Nephron progenitor cell (in vitro differentiated cells): Measurements from ENCODE around the gene RNF38.
"Not testable (repeated sequence)": the region's sequence is repeated elsewhere in the genome, so short reads cannot be mapped to it uniquely, and the experiment has no call there.

ENCODE experiments used
- DNase-seq: peaks from one replicate; pipeline ENCODE4 v3.0.0; 2021
- H3K27ac Mint-ChIP-seq: 2 replicates; pipeline ENCODE4 v1.8.0; 2021; ENCODE audit warnings: mild to moderate bottlenecking, moderate library complexity, mixed read lengths
- H3K27me3 Mint-ChIP-seq: 2 replicates; pipeline ENCODE4 v1.8.0; 2021; ENCODE audit warnings: mild to moderate bottlenecking, low read depth, mixed read lengths; ENCODE audit not compliant: poor library complexity
- H3K36me3 Mint-ChIP-seq: 2 replicates; pipeline ENCODE4 v1.8.0; 2021; ENCODE audit warnings: low read depth, mixed read lengths
- H3K4me1 Mint-ChIP-seq: 2 replicates; pipeline ENCODE4 v1.8.0; 2021; ENCODE audit warnings: mixed read lengths
- H3K4me3 Mint-ChIP-seq: 2 replicates; pipeline ENCODE4 v1.8.0; 2021; ENCODE audit warnings: mild to moderate bottlenecking, moderate library complexity, mixed read lengths
- H3K9me3 Mint-ChIP-seq: 2 replicates; pipeline ENCODE4 v1.8.0; 2021; ENCODE audit warnings: mild to moderate bottlenecking, moderate library complexity, mixed read lengths
- TF ChIP-seq, protein P1 (sequence below): fragments of 200-600 bp; sonication (generic); IDR thresholded peaks from 2 replicates; pipeline ENCODE4 v1.5.0; 2021; ENCODE audit warnings: antibody characterized with exemption

RNF38 gene

DNA sequence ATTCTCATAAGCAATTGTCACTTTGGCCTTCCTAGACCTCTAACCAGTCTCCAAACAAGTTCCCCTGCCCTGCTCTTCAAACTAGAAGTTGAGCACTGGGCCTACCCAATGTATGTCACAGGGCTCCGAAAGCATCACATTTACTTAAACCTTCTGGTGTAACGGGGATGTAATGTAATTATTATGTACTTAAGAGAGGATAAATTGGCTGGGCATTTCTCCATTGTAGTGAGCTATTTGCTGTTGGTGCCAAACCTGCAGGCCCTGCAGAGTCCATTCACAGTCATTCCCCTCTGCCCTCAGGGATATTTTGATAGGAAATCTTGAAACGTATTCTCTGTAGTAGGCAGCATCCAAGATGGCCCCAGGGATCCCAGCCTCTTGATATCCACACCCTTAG is 77.6 kb downstream of the RNF38 start:
- Mint-ChIP-seq H3K9me3 (peaks cover 17% of the 10 kb centered on the region), H3K36me3 (no peaks in the 10 kb centered on the region), H3K27me3 (peaks cover 2% of the 10 kb centered on the region), H3K4me1 (peaks cover 32% of the 10 kb centered on the region), H3K27ac (no peak overlapping the region), H3K4me3 (no peak overlapping the region)
- no peak for DNase-seq
- TF ChIP-seq, protein P1, sequence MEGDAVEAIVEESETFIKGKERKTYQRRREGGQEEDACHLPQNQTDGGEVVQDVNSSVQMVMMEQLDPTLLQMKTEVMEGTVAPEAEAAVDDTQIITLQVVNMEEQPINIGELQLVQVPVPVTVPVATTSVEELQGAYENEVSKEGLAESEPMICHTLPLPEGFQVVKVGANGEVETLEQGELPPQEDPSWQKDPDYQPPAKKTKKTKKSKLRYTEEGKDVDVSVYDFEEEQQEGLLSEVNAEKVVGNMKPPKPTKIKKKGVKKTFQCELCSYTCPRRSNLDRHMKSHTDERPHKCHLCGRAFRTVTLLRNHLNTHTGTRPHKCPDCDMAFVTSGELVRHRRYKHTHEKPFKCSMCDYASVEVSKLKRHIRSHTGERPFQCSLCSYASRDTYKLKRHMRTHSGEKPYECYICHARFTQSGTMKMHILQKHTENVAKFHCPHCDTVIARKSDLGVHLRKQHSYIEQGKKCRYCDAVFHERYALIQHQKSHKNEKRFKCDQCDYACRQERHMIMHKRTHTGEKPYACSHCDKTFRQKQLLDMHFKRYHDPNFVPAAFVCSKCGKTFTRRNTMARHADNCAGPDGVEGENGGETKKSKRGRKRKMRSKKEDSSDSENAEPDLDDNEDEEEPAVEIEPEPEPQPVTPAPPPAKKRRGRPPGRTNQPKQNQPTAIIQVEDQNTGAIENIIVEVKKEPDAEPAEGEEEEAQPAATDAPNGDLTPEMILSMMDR, result no peak

DNA sequence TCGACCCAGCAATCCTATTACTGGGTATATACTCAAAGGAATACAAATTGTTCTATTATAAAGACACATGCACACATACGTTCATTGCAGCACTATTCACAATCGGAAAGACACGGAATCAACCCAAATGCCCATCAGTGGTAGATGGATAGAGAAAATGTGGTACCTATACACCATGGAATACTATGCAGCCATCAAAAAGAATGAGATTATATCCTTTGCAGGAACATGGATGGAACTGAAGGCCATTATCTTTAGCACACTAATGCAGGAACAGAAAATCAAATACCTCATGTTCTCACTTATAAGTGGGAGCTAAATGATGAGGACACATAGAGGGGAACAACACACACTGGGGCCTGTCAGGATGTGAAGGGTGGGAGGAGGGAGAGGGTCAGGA is 78.2 kb downstream of the RNF38 start:
- peaks cover 27% of the 10 kb centered on the region for H3K4me1 Mint-ChIP-seq
- not testable (repeated sequence) for H3K27ac Mint-ChIP-seq, H3K4me3 Mint-ChIP-seq, H3K27me3 Mint-ChIP-seq, H3K36me3 Mint-ChIP-seq, DNase-seq
- H3K9me3 Mint-ChIP-seq, result peaks cover 17% of the 10 kb centered on the region

- TF ChIP-seq, protein P1, result no peak
- Mint-ChIP-seq H3K4me1 (peaks cover 38% of the 10 kb centered on the region), H3K27me3 (peaks cover 5% of the 10 kb centered on the region), H3K9me3 (peaks cover 17% of the 10 kb centered on the region), H3K4me3 (no peak overlapping the region), H3K27ac (no peak overlapping the region), H3K36me3 (no peaks in the 10 kb centered on the region)
- DNase-seq, result no peak
These were observed 79.6 kb downstream of the RNF38 start for GRCh38 chr9:36320466-36320865.

GRCh38 chr9:36319806-36320205 is 80.3 kb downstream of the RNF38 start:
- Mint-ChIP-seq H3K9me3 (peaks cover 17% of the 10 kb centered on the region), H3K4me1 (peaks cover 41% of the 10 kb centered on the region), H3K27ac (peak overlapping the region; percentile 83), H3K36me3 (no peaks in the 10 kb centered on the region), H3K4me3 (no peak overlapping the region), H3K27me3 (peaks cover 7% of the 10 kb centered on the region)
- TF ChIP-seq, protein P1, result no peak
- DNase-seq, result no peak

DNA sequence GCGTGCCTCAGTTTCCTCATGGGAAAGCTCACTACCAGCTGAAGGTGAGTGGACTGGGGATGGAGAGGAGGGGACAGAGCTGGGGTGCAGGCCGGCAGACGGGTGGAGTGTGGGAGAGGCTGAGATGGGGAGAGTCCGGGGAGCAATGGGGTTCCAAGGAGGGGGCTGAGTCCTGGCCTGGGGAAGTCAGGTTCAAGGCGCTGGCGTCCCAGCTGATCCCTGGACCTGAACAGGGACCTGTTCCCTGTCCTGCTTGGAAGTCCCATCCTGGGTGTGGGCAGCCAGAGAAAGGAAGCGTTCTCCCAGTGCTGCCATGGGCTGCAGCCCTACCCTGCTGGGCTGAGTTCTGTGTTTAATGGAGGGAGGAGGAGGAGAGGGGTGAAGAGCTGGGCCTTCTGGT is 80.9 kb downstream of the RNF38 start:
- no peak overlapping the region for H3K4me3 Mint-ChIP-seq
- H3K9me3 Mint-ChIP-seq, result peaks cover 17% of the 10 kb centered on the region
- H3K27me3 Mint-ChIP-seq, result peaks cover 7% of the 10 kb centered on the region
- H3K27ac Mint-ChIP-seq, result no peak overlapping the region
- no peak for DNase-seq
- H3K36me3 Mint-ChIP-seq, result no peaks in the 10 kb centered on the region
- H3K4me1 Mint-ChIP-seq, result peaks cover 41% of the 10 kb centered on the region
- TF ChIP-seq, protein P1, result no peak

GRCh38 chr9:36318212-36318802 is 81.8 kb downstream of the RNF38 start:
- H3K9me3 Mint-ChIP-seq, result peaks cover 17% of the 10 kb centered on the region
- TF ChIP-seq, protein P1, result no peak
- peaks cover 41% of the 10 kb centered on the region for H3K4me1 Mint-ChIP-seq
- H3K27me3 Mint-ChIP-seq, result peaks cover 7% of the 10 kb centered on the region
- H3K4me3 Mint-ChIP-seq, result no peak overlapping the region
- no peak for DNase-seq
- peak overlapping the region; percentile 51 for H3K27ac Mint-ChIP-seq
- H3K36me3 Mint-ChIP-seq, result no peaks in the 10 kb centered on the region
